Measurements from ENCODE around the gene TRMT1. TPM values are rescaled to one million over a fixed set of nuclear protein-coding genes. Genes with fewer than 3 reads are reported as not detected.
A peak's percentile ranks its signal among the peaks of the same experiment; 100 is the strongest.

TRMT1 gene
- total RNA-seq, 4 donors from 2014 or later = 27.1 to 71.8 (median 28.3) TPM

- no peak overlapping the region for H3K4me3 ChIP-seq
- no peak overlapping the region for H3K27ac ChIP-seq
- peaks cover 0 to 22% (median 0%) of the 10 kb centered on the region in 3 donors for H3K36me3 ChIP-seq
- no peaks in the 10 kb centered on the region for H3K9me3 ChIP-seq
- H3K27me3 ChIP-seq = no peaks in the 10 kb centered on the region
- no peak for DNase-seq
- H3K4me1 ChIP-seq = peaks cover 0 to 18% (median 0%) of the 10 kb centered on the region in 4 donors
- TF ChIP-seq, protein P1, sequence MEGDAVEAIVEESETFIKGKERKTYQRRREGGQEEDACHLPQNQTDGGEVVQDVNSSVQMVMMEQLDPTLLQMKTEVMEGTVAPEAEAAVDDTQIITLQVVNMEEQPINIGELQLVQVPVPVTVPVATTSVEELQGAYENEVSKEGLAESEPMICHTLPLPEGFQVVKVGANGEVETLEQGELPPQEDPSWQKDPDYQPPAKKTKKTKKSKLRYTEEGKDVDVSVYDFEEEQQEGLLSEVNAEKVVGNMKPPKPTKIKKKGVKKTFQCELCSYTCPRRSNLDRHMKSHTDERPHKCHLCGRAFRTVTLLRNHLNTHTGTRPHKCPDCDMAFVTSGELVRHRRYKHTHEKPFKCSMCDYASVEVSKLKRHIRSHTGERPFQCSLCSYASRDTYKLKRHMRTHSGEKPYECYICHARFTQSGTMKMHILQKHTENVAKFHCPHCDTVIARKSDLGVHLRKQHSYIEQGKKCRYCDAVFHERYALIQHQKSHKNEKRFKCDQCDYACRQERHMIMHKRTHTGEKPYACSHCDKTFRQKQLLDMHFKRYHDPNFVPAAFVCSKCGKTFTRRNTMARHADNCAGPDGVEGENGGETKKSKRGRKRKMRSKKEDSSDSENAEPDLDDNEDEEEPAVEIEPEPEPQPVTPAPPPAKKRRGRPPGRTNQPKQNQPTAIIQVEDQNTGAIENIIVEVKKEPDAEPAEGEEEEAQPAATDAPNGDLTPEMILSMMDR (IDR thresholded peaks at IDR 0.05) = no peak
- TF ChIP-seq POLR2A (IDR thresholded peaks at IDR 0.05) = no peak
Measured at GRCh38 chr19:13086341-13086740, 30.2 kb downstream of the TRMT1 start.

DNA sequence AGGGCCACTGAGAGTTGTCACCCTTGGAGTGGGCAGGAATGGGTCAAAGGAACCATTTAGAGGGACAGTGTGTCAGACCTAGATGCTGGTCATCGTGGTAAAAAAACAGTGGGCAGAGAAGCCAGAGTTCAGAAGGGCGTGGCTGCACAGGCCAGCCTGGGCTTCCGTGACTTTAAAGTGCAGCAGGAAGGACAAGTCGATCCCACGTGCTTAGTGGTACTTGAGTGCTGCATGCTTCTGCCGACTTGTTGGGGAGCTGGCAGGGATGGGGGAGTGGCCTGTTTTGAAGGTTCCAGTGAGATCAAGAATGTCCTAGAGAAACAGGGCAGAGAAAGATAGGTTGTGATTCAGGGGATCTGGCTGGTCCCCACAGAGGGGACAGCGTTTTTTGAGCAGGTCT lies 30.9 kb downstream of the TRMT1 start:
- Histone ChIP-seq H3K27me3 (no peaks in the 10 kb centered on the region), H3K4me1 (peaks cover 0 to 13% (median 0%) of the 10 kb centered on the region in 4 donors), H3K27ac (no peak overlapping the region), H3K36me3 (peaks cover 0 to 23% (median 0%) of the 10 kb centered on the region in 3 donors), H3K9me3 (no peaks in the 10 kb centered on the region), H3K4me3 (no peak overlapping the region)
- DNase-seq = no peak
- TF ChIP-seq POLR2A (IDR thresholded peaks at IDR 0.05) = no peak

- Histone ChIP-seq H3K4me1 (peaks cover 0 to 24% (median 5%) of the 10 kb centered on the region in 4 donors), H3K9me3 (no peaks in the 10 kb centered on the region), H3K27ac (no peak overlapping the region), H3K27me3 (no peaks in the 10 kb centered on the region), H3K4me3 (no peak overlapping the region), H3K36me3 (peaks cover 0 to 17% (median 0%) of the 10 kb centered on the region in 3 donors)
- TF ChIP-seq POLR2A (IDR thresholded peaks at IDR 0.05) = no peak
- TF ChIP-seq, protein P1 (IDR thresholded peaks at IDR 0.05) = no peak
- no peak for DNase-seq
Measured at GRCh38 chr19:13083627-13084026, 32.9 kb downstream of the TRMT1 start.

GRCh38 chr19:13083008-13083404 lies 33.5 kb downstream of the TRMT1 start:
- Histone ChIP-seq H3K27ac (no peak overlapping the region), H3K4me3 (no peak overlapping the region), H3K27me3 (no peaks in the 10 kb centered on the region), H3K9me3 (no peaks in the 10 kb centered on the region), H3K4me1 (peaks cover 0 to 30% (median 6%) of the 10 kb centered on the region in 4 donors), H3K36me3 (peaks cover 0 to 17% (median 0%) of the 10 kb centered on the region in 3 donors)
- TF ChIP-seq POLR2A (IDR thresholded peaks at IDR 0.05) = no peak
- TF ChIP-seq, protein P1 (IDR thresholded peaks at IDR 0.05) = no peak
- DNase-seq = no peak

DNA sequence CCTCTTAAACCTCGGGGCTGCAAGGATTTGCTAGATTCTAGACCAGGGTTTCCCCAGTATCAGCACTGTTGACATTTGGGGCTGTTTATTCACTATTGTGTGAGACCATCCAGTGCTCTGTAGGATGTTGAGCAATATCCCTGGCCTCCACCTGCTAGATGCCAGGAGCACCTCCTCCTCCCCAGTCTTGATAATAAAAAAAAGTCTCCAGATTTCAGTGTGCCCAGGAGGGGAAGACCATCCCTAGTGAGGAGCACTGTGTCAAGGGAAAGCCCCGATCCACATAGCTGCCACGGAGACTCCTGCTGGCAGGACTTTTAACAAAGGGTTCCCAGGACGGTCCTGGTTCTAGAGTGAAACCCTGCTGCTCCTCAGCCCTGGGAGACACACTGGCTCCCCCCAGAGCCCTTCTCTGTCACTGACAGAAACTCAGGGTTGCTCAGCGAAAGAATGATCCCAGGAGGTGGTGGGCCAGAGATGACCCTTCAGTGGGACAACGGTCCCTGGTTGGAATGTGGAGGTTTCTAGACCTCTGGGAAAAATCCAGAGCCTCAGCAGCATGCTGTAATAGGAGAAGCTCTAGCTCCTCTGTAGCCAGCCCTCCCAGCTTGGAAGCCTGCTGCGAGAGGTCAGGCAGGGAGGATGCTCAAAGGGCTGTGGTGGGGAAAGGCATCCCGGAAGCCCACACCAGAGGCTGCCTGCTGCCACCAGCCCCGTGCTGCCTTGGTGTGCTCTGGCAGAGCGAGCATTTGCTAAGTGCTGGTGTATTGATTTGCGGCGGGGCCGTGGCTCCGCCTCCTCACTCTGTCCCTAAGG lies 34.1 kb downstream of the TRMT1 start:
- TF ChIP-seq, protein P1 (IDR thresholded peaks at IDR 0.05) = no peak
- TF ChIP-seq POLR2A (IDR thresholded peaks at IDR 0.05) = no peak
- peaks cover 0 to 36% (median 6%) of the 10 kb centered on the region in 4 donors for H3K4me1 ChIP-seq

GRCh38 chr19:13079542-13079986 lies 37.0 kb downstream of the TRMT1 start:
- DNase-seq = peak in 2 of 3 donors; percentile 66 to 81
- H3K27ac ChIP-seq = peak overlapping the region; percentile 17 to 82 (median 58)
- peaks cover 0 to 40% (median 6%) of the 10 kb centered on the region in 4 donors for H3K4me1 ChIP-seq
- H3K9me3 ChIP-seq = no peaks in the 10 kb centered on the region
- H3K4me3 ChIP-seq = no peak overlapping the region
- H3K27me3 ChIP-seq = no peaks in the 10 kb centered on the region
- no peak for TF ChIP-seq POLR2A (IDR thresholded peaks at IDR 0.05)
- TF ChIP-seq, protein P1 (IDR thresholded peaks at IDR 0.05) = peak in 1 of 6 experiments; percentile 10
- H3K36me3 ChIP-seq = peaks cover 0 to 13% (median 0%) of the 10 kb centered on the region in 3 donors

More for the DNA sequence above, 34.1 kb downstream of the TRMT1 start:
- Histone ChIP-seq H3K4me3 (no peak overlapping the region), H3K27ac (no peak overlapping the region), H3K27me3 (no peaks in the 10 kb centered on the region), H3K9me3 (no peaks in the 10 kb centered on the region), H3K36me3 (peaks cover 0 to 17% (median 0%) of the 10 kb centered on the region in 3 donors)
- no peak for DNase-seq

All from Peyer's patch (tissue), 4 donors.